ENCODE results near the gene ZNF827.

The ZNF827 gene

GRCh38 chr4:145732895-145733880 lies 205.4 kb downstream of the ZNF827 start:
- peak; percentile 96 for DNase-seq (ENCODE audit: low spot score)
- TF ChIP-seq, protein P1, sequence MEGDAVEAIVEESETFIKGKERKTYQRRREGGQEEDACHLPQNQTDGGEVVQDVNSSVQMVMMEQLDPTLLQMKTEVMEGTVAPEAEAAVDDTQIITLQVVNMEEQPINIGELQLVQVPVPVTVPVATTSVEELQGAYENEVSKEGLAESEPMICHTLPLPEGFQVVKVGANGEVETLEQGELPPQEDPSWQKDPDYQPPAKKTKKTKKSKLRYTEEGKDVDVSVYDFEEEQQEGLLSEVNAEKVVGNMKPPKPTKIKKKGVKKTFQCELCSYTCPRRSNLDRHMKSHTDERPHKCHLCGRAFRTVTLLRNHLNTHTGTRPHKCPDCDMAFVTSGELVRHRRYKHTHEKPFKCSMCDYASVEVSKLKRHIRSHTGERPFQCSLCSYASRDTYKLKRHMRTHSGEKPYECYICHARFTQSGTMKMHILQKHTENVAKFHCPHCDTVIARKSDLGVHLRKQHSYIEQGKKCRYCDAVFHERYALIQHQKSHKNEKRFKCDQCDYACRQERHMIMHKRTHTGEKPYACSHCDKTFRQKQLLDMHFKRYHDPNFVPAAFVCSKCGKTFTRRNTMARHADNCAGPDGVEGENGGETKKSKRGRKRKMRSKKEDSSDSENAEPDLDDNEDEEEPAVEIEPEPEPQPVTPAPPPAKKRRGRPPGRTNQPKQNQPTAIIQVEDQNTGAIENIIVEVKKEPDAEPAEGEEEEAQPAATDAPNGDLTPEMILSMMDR (IDR thresholded peaks at IDR 0.05; ENCODE audit: extremely low read depth, missing control alignments) = no peak

GRCh38 chr4:145732001-145732815 lies 206.4 kb downstream of the ZNF827 start:
- TF ChIP-seq, protein P1 (IDR thresholded peaks at IDR 0.05; ENCODE audit: extremely low read depth, missing control alignments) = no peak
- no peak for DNase-seq (ENCODE audit: low spot score)

DNA sequence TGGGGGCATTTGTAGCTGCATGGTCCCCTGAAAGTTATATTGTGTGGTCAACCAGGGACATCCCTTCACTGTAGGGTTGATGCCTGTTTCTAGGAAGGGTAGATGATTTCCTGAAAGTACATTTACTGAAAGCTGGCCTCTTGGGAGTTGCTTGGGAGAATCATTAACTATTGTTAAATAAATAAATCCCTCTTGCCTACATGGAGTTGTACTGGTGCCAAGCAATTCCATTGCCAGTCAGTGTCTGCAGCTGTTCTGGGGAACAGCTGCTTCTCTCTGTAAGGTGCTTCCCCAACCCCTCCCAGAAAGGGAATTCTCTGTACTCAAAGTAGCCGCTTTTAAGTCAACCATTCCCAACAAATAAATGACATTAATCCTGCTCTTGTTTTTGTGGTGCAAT lies 207.6 kb downstream of the ZNF827 start:
- DNase-seq (ENCODE audit: low spot score) = no peak
- TF ChIP-seq, protein P1 (IDR thresholded peaks at IDR 0.05; ENCODE audit: extremely low read depth, missing control alignments) = no peak

- no peak for DNase-seq (ENCODE audit: low spot score)
- TF ChIP-seq, protein P1 (IDR thresholded peaks at IDR 0.05; ENCODE audit: extremely low read depth, missing control alignments) = no peak
Measured at GRCh38 chr4:145730026-145730425, 208.6 kb downstream of the ZNF827 start.

DNA sequence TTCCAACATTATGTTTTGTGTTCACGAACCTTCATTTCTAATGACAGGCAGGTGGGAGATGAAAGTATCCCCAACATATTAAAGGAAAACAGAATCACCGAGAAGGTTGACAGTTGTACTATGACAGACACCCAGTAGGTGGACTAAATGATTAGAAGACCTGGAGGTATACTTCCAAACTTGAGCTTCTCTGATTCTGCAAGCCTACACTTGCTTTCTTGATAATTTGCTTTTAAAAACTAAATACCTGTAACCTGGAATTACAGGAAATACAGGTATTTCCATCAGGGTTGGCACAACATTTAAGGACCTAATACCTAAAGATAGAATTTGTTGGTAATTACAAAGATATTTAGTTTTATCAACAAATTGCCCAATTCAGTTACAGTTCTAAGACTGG lies 215.3 kb downstream of the ZNF827 start:
- DNase-seq (ENCODE audit: low spot score) = no peak
- TF ChIP-seq, protein P1 (IDR thresholded peaks at IDR 0.05; ENCODE audit: extremely low read depth, missing control alignments) = no peak

DNA sequence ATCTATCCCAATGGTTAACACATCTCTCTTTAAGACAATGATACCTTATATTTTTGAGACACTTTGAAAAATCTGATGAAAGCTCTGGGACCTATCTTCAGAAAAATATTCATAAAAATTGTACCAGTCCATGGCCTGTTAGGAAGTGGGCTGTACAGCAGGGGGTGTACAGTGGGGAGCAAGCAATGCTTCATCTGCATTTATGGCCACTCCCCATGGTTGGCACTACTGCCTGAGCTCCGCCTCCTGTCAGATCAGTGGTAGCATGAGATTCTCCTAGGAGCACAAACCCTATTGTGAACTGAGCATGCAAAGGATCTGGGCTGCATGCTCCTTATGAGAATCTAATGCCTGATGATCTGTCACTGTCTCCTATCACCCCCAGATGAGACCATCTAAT lies 216.1 kb downstream of the ZNF827 start:
- DNase-seq (ENCODE audit: low spot score) = no peak
- TF ChIP-seq, protein P1 (IDR thresholded peaks at IDR 0.05; ENCODE audit: extremely low read depth, missing control alignments) = no peak

DNA sequence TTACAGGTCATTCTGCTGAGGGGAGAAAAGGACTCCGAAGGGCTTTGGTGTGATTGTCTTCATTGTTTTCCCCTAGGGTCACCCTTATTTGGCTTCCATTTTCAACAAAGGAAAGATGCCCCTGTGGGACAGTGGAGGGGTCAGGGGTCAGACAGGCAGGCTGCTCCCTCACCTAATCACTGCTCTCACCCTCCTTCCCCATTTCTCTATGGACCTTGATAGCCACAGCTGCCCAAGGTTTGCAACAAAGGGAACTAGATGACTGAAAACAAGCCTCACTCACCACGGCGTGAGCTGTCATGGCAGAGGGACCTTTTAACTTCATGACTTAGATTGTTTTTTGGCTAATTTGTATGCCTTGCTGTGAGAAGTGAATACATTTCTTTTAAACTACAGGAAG lies 218.0 kb downstream of the ZNF827 start:
- TF ChIP-seq, protein P1 (IDR thresholded peaks at IDR 0.05; ENCODE audit: extremely low read depth, missing control alignments) = no peak
- no peak for DNase-seq (ENCODE audit: low spot score)
